ENCODE data around the gene TMEM123.
"Not testable (repeated sequence)": the region's sequence is repeated elsewhere in the genome, so short reads cannot be mapped to it uniquely, and the experiment has no call there.

The TMEM123 gene

DNA sequence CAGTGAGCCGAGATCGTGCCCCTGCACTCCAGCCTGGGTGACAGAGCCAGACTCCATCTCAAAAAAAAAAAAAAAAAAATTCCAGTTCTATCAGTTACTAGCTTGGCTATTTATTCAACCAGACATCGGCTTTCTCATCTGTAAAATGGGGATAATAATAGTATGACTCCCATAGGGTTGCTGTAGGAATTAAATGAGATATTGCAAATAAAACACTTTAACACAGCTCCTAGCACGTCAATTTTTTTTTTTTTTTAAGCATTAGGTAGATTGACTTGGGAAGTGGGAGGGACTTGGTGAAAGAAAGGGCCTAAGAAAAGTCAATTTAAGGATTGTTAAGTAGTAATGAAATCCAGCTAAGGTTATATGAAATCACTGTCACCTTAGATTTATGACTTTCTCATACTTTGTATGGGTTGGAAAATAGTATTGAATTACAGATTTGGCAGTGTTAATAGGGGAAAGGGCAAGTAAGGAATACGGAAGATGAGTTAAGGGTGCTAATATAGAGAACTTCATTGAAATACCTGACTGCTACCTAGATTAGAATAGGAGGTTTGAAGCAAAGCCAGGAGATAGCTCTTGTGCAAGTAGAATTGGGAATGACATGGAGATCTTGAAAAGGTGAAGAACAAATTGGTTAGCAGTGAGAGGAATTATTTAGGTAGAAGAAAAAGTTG, 76.7 kb downstream of the TMEM123 start:
- H3K9me3 ChIP-seq = no peaks in the 10 kb centered on the region
- no peak overlapping the region for H3K27ac ChIP-seq
- H3K4me1 ChIP-seq (ENCODE audit: control insufficient read depth in 1 of 2, insufficient read depth in 1 of 2, low read depth in 1 of 2, low read length in 1 of 2) = no peaks in the 10 kb centered on the region
- H3K4me3 ChIP-seq (ENCODE audit: low read depth in 1 of 2, low read length in 1 of 2) = no peak overlapping the region
- peaks cover 52% of the 10 kb centered on the region for H3K36me3 ChIP-seq
- H3K27me3 ChIP-seq = no peaks in the 10 kb centered on the region
- TF ChIP-seq, protein P1, sequence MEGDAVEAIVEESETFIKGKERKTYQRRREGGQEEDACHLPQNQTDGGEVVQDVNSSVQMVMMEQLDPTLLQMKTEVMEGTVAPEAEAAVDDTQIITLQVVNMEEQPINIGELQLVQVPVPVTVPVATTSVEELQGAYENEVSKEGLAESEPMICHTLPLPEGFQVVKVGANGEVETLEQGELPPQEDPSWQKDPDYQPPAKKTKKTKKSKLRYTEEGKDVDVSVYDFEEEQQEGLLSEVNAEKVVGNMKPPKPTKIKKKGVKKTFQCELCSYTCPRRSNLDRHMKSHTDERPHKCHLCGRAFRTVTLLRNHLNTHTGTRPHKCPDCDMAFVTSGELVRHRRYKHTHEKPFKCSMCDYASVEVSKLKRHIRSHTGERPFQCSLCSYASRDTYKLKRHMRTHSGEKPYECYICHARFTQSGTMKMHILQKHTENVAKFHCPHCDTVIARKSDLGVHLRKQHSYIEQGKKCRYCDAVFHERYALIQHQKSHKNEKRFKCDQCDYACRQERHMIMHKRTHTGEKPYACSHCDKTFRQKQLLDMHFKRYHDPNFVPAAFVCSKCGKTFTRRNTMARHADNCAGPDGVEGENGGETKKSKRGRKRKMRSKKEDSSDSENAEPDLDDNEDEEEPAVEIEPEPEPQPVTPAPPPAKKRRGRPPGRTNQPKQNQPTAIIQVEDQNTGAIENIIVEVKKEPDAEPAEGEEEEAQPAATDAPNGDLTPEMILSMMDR (IDR thresholded peaks at IDR 0.05) = no peak

DNA sequence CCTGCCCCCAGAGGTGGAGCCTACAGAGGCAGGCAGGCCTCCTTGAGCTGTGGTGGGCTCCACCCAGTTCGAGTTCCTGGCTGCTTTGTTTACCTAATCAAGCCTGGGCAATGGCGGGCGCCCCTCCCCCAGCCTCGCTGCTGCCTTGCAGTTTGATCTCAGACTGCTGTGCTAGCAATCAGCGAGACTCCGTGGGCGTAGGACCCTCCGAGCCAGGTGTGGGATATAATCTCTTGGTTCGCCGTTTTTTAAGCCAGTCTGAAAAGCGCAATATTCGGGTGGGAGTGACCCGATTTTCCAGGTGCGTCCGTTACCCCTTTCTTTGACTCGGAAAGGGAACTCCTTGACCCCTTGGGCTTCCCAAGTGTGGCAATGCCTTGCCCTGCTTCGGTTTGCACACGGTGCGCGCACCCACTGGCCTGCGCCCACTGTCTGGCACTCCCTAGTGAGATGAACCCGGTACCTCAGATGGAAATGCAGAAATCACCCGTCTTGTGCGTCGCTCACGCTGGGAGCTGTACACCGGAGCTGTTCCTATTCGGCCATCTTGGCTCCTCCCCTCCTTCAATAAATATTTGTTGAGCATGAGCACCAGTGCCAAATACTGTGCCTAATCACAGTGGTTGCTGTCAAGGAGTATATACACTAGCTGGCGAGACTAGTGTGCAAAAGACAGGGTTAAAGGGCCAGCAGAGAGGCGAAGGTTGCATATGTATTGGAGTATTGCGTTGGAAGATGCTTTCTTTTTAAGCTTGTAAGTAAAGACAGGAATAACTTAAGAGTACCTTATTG, 77.7 kb downstream of the TMEM123 start:
- peaks cover 42% of the 10 kb centered on the region for H3K36me3 ChIP-seq
- not testable (repeated sequence) for H3K9me3 ChIP-seq; H3K4me3 ChIP-seq (ENCODE audit: low read depth in 1 of 2, low read length in 1 of 2); H3K27ac ChIP-seq; H3K4me1 ChIP-seq (ENCODE audit: control insufficient read depth in 1 of 2, insufficient read depth in 1 of 2, low read depth in 1 of 2, low read length in 1 of 2); H3K27me3 ChIP-seq

DNA sequence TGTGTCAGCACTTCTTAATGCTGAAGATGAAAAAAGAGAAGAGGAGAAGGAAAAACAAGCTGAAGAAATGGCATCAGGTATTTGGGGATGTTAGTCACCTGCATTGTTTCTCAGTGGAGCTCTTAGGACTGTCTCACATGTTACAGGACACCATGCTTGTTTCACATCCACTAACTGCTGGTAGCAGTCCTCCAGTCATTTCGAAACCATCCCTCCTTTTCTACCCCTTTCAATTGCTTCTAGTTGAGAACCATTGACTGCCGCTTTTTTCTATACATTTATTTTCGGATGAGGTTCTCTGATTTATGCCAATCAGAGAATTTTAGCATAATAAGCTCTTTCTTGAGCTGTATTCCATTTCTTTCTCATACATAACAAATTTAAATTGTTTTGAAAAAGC, 84.1 kb downstream of the TMEM123 start:
- Histone ChIP-seq H3K36me3 (peaks cover 54% of the 10 kb centered on the region), H3K9me3 (no peaks in the 10 kb centered on the region), H3K27ac (peak overlapping the region; percentile 21), H3K4me3 (ENCODE audit: low read depth in 1 of 2, low read length in 1 of 2) (no peak overlapping the region), H3K27me3 (no peaks in the 10 kb centered on the region), H3K4me1 (ENCODE audit: control insufficient read depth in 1 of 2, insufficient read depth in 1 of 2, low read depth in 1 of 2, low read length in 1 of 2) (no peaks in the 10 kb centered on the region)
- TF ChIP-seq, protein P1 (IDR thresholded peaks at IDR 0.05) = no peak

DNA sequence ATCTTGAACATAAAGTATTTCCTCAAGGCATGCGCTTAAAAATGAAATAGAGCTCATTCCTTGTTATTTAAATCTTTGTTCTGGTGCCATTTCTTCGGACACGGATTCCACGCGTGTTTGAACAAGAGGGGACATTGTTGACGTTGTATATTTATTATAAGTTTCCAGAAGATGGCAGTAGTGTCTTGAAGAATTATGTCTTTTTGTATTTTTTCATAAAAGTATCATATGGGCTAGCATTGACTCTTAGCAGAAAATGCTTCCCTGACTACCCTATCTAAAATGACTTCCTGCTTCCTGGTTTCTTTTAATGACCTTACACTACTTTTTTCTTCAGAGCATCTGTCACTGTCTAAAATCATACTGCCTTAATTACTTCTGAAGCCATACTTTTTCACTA, 85.2 kb downstream of the TMEM123 start:
- TF ChIP-seq, protein P1 (IDR thresholded peaks at IDR 0.05) = no peak
- no peaks in the 10 kb centered on the region for H3K27me3 ChIP-seq
- no peaks in the 10 kb centered on the region for H3K4me1 ChIP-seq (ENCODE audit: control insufficient read depth in 1 of 2, insufficient read depth in 1 of 2, low read depth in 1 of 2, low read length in 1 of 2)
- no peak overlapping the region for H3K27ac ChIP-seq
- no peak overlapping the region for H3K4me3 ChIP-seq (ENCODE audit: low read depth in 1 of 2, low read length in 1 of 2)
- no peaks in the 10 kb centered on the region for H3K9me3 ChIP-seq
- peaks cover 65% of the 10 kb centered on the region for H3K36me3 ChIP-seq

DNA sequence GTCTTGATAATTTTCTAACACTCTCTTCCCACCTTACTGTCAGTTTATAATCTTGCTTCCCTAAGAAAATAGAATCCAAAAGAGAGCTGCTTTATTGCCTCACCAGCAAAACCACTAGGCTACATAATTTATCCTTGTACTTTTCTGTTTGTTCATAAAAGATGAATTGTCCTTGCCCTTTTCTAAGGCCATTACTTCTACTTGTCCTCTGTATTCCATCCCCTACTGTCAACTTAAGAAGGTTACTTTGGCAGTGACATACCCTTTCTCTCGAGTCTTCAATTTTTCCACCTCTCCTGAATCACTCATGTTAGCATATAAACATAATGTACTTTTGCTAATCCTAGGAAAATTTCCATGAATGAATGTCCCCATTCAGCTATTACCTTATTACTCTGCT, 87.6 kb downstream of the TMEM123 start:
- Histone ChIP-seq H3K9me3 (no peaks in the 10 kb centered on the region), H3K27me3 (no peaks in the 10 kb centered on the region), H3K4me1 (ENCODE audit: control insufficient read depth in 1 of 2, insufficient read depth in 1 of 2, low read depth in 1 of 2, low read length in 1 of 2) (no peaks in the 10 kb centered on the region), H3K36me3 (peaks cover 78% of the 10 kb centered on the region), H3K27ac (no peak overlapping the region), H3K4me3 (ENCODE audit: low read depth in 1 of 2, low read length in 1 of 2) (no peak overlapping the region)
- TF ChIP-seq, protein P1 (IDR thresholded peaks at IDR 0.05) = no peak
